HepG2 (cell line): ENCODE results near the gene MUCL3. TPM values are rescaled to one million over a fixed set of nuclear protein-coding genes. Genes with fewer than 3 reads are reported as not detected.
"Not testable (repeated sequence)": the region's sequence is repeated elsewhere in the genome, so short reads cannot be mapped to it uniquely, and the experiment has no call there.

Experiments used
- ATAC-seq: fragments of 200-7000 bp; cut with Tn5 transposase; 3 replicates; pipeline ENCODE4 v1.9.1; 2020; ENCODE audit warnings: mild to moderate bottlenecking, moderate library complexity
- BruUV-seq: library from RNA; stranded (reverse); fragments of 400-500 nt; replicated peaks from 2 replicates; lab custom pipeline; 2021; lab: Mats Ljungman, UMichigan
- CTCF ChIA-PET: fragments of 300-600 bp; formaldehyde crosslinking; extraction: SDS; loops from one replicate; lab custom pipeline; 2021; ENCODE audit warnings: low total read pairs, inconsistent platforms, low intra/inter-chr PET ratio; lab: Yijun Ruan, JAX
- POLR2A ChIA-PET: fragments of 350-600 bp; sonication (Branson Sonifier 250); formaldehyde crosslinking; loops from one replicate; lab custom pipeline; 2020; ENCODE audit warnings: antibody characterized with exemption, inconsistent platforms; lab: Yijun Ruan, JAX
- DNase-seq: peaks from one replicate; pipeline ENCODE4 v3.0.0-alpha.2; 2015; ENCODE audit warnings: low spot score
- FAIRE-seq: peaks from 3 replicates; lab custom pipeline; 2011; peaks lifted over from hg19 to GRCh38; lab: Jason Lieb, UNC
- H2AFZ ChIP-seq: one replicate; pipeline ENCODE4 v1.6.1; 2011; ENCODE audit warnings: low read length, inconsistent platforms
- H3K27ac ChIP-seq: fragments of 300-600 bp; 3 replicates; pipeline ENCODE4 v1.8.0; 2011; ENCODE audit warnings: mixed run types, mild to moderate bottlenecking, mixed read lengths, low read length, inconsistent platforms; ENCODE audit not compliant: insufficient read depth; ENCODE audit errors: extremely low read length
- H3K27me3 ChIP-seq, 2 experiments: fragments of 200-600 bp in 1 of 2; 2 replicates in 1 of 2; 3 replicates in 1 of 2; pipeline versions ENCODE4 v1.6.0 to v1.8.0; 2011; ENCODE audit warnings: low read length in 2 of 2, mild to moderate bottlenecking in 2 of 2, moderate library complexity in 2 of 2, inconsistent platforms in 1 of 2; ENCODE audit not compliant: insufficient read depth in 2 of 2, control insufficient read depth in 1 of 2
- H3K36me3 ChIP-seq, 2 experiments: fragments of 200-600 bp in 1 of 2; replicated peaks in 1 of 2; 2 replicates in 1 of 2; 3 replicates in 1 of 2; pipeline versions ENCODE4 v1.5.1 to v1.8.0; 2011; ENCODE audit warnings: low read length in 2 of 2, inconsistent platforms in 1 of 2; ENCODE audit not compliant: insufficient read depth in 2 of 2, control insufficient read depth in 1 of 2
- H3K4me1 ChIP-seq: 2 replicates; pipeline ENCODE4 v1.5.1; 2012; ENCODE audit warnings: low read length, inconsistent platforms; ENCODE audit not compliant: insufficient read depth
- H3K4me2 ChIP-seq: 2 replicates; pipeline ENCODE4 v1.6.0; 2011; ENCODE audit warnings: low read depth, low read length, inconsistent platforms
- H3K4me3 ChIP-seq, 3 experiments: fragments of 200-600 bp in 1 of 3; sonication (generic), shearing (Covaris generic) in 1 of 3; replicated peaks in 1 of 3; 2 replicates each; pipeline ENCODE4 v1.5.1; 2011 to 2016; ENCODE audit warnings: low read length in 3 of 3, inconsistent platforms in 2 of 3, low read depth in 2 of 3, mild to moderate bottlenecking in 2 of 3, control low read depth in 1 of 3, mixed read lengths in 1 of 3; ENCODE audit not compliant: insufficient read depth in 1 of 3
- H3K79me2 ChIP-seq: one replicate; pipeline ENCODE4 v1.6.1; 2011; ENCODE audit warnings: low read length, inconsistent platforms; ENCODE audit not compliant: insufficient read depth
- H3K9ac ChIP-seq: 2 replicates; pipeline ENCODE4 v1.6.0; 2011; ENCODE audit warnings: mild to moderate bottlenecking, low read depth, low read length, inconsistent platforms; ENCODE audit not compliant: insufficient read depth
- H3K9me3 ChIP-seq: 2 replicates; pipeline ENCODE4 v1.5.1; 2012; ENCODE audit warnings: mild to moderate bottlenecking, low read length
- H4K20me1 ChIP-seq: 2 replicates; pipeline ENCODE4 v1.6.0; 2011; ENCODE audit warnings: inconsistent platforms, mild to moderate bottlenecking, low read length, moderate library complexity; ENCODE audit not compliant: insufficient read depth
- NFYC ChIP-seq: IDR thresholded peaks from 2 replicates; pipeline ENCODE4 v1.6.1; 2016; ENCODE audit warnings: missing genetic modification reagents, missing compliant biosample characterization
- ZNF10 ChIP-seq: sonication (generic); formaldehyde crosslinking; IDR thresholded peaks from 2 replicates; pipeline ENCODE4 v1.4.0; 2020; ENCODE audit warnings: mild to moderate bottlenecking, low read depth, missing genetic modification reagents, borderline replicate concordance
- WGBS: methylation state at CpG from one replicate; pipeline ENCODE4 v1.1.6; 2017; ENCODE audit warnings: low lambda C conversion rate; 5-methylcytosine and 5-hydroxymethylcytosine counted together
- in situ Hi-C: cut with HindIII; loops from 2 replicates; pipeline ENCODE4 v1.10.0; 2017; ENCODE audit warnings: low pct_unique_long_range_greater_than_20kb; ENCODE audit not compliant: extremely low pct_ligation_motif_present
- intact Hi-C: fragments of 100-400 bp; cut with micrococcal nuclease; formaldehyde crosslinking; loops from one replicate; pipeline ENCODE4 v1.10.0; 2022; ENCODE audit not compliant: unreplicated experiment
- polyA plus RNA-seq, 8 experiments: library from polyadenylated mRNA; depleted of rRNA in 3 of 8; stranded (reverse) in 7 of 8; unstranded in 1 of 8; fragments of >200 nt; fragmentation: Illumina TruSeq in 4 of 8; extraction: Trizol in 4 of 8; gene quantifications; 2 replicates each; pipeline versions ENCODE4 v1.2.1 to v1.2.3, GENCODE V29; 2011 to 2016; ENCODE audit warnings: low read depth in 4 of 8, missing spikeins in 1 of 8, mixed read lengths in 1 of 8; ENCODE audit not compliant: insufficient read depth in 1 of 8
- total RNA-seq, 5 experiments: library from RNA; depleted of rRNA; stranded (reverse); fragments of >200 nt; fragmentation: Illumina TruSeq; extraction: Trizol; gene quantifications; 2 replicates each; pipeline ENCODE4 v1.2.3, GENCODE V29; 2016; ENCODE audit warnings: low read depth in 1 of 5

Gene MUCL3
- total and polyA plus RNA-seq, 2 of the 13 experiments (the other 11 are each of a cell fraction or from before 2014, with no cell fraction given): not detected

- H3K4me3 ChIP-seq, H3K27ac ChIP-seq, FAIRE-seq, CTCF ChIA-PET, H3K4me2 ChIP-seq, H3K79me2 ChIP-seq, in situ Hi-C loops, H3K27me3 ChIP-seq, H3K36me3 ChIP-seq, intact Hi-C loops, H3K4me1 ChIP-seq, H3K9ac ChIP-seq, H4K20me1 ChIP-seq, H3K9me3 ChIP-seq, ATAC-seq, H2AFZ ChIP-seq, DNase-seq, POLR2A ChIA-PET, BruUV-seq: not testable (repeated sequence)
- WGBS: 61% methylated on average over 11 of the region's 39 CpGs
Measured at GRCh38 chr6:31000067-31000860, 59.5 kb downstream of the MUCL3 start.

GRCh38 chr6:31001281-31001888, 60.6 kb downstream of the MUCL3 start:
- ATAC-seq: no peak; the same call in 2 of the 3 replicates
- ChIA-PET CTCF (no interaction called here), POLR2A (no interaction called here)
- 61% methylated on average over 13 of the region's 13 CpGs for WGBS
- Histone ChIP-seq H3K27ac (no peak overlapping the region), H3K9ac (no peak overlapping the region), H3K4me3 (no peak overlapping the region), H4K20me1 (no peaks in the 10 kb centered on the region), H2AFZ (no peak overlapping the region), H3K4me2 (no peak overlapping the region), H3K79me2 (no peaks in the 10 kb centered on the region), H3K9me3 (no peaks in the 10 kb centered on the region), H3K36me3 (no peaks in the 10 kb centered on the region), H3K27me3 (no peaks in the 10 kb centered on the region), H3K4me1 (no peaks in the 10 kb centered on the region)
- TF ChIP-seq NFYC (0 out of 2 replicates have a peak, but pooled peaks have one; percentile 0), ZNF10 (CRISPR knock-in tag) (no peak)
- no peak for DNase-seq
- in situ Hi-C loops (no loop called here), intact Hi-C loops (no loop called here)
- no peak for FAIRE-seq
- BruUV-seq: no TSS peak
